Nucleus accumbens (tissue), 56 donors: ENCODE results near the gene AFF1.
"Not testable (repeated sequence)": the region's sequence is repeated elsewhere in the genome, so short reads cannot be mapped to it uniquely, and the experiment has no call there.

ENCODE experiments used
- DNase-seq, 56 donors: peaks; one replicate each; lab custom pipeline; 2025; lab: John Stamatoyannopoulos, UW

The AFF1 gene

DNA sequence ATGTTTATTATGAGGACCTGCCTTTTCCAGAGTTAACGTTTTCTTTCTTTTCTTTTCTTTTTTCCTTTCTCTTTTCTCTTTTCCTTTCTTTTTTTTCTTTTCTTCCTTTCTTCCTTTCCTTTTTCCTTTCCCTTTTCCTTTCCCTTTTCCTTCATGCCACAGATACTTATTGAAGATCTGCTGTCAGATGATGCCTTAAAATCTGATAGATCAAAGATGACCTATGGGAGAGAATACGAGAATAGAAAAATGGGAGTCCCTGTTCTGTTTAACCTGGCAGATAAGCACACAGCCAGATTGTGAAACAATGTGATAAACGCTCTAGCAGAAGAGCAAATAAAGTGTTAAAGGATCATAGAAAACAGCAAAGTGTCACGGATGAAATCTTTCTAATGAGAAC, 38.9 kb downstream of the AFF1 start:
- DNase-seq, result no peak

DNA sequence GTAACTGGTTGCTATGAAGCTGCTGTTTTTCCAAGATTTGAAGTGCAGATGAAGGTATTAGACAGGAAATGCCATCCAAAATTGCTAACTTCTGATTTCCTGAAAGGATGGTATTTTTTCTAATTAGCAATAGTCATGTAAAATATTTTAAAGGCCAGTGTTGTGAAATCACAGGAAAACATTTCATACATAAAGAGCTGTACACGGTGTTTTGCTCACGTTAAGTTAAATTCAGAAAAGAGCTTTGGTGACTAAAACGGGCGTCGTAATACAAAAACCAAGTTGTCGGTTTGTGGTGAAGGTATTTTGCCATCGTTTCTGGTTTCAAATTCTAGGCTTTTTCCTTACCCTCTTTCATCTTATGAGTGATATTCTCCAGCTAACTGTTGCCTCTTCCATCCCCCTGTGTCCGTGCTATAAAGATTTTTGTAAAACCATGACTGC, 39.8 kb downstream of the AFF1 start:
- DNase-seq, result no peak

DNA sequence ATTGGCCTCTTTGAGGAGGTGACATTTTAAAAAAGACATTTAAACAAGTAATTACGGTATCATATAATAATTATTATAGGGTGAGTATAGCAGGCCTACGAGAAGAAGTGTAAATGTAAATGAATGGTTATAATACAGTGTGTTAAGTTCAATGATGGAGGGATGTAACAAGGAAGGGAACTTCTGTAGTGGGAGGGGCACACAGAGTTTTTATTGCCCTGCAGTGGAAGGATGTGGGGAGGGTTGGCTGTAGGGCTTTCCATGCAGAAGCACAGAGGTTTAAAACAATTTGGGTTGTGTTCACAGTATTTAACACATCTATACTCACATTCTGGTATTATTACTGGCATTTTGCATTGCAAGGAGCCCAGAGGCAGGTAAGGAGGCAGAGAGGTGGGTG, 41.1 kb downstream of the AFF1 start:
- no peak for DNase-seq

DNA sequence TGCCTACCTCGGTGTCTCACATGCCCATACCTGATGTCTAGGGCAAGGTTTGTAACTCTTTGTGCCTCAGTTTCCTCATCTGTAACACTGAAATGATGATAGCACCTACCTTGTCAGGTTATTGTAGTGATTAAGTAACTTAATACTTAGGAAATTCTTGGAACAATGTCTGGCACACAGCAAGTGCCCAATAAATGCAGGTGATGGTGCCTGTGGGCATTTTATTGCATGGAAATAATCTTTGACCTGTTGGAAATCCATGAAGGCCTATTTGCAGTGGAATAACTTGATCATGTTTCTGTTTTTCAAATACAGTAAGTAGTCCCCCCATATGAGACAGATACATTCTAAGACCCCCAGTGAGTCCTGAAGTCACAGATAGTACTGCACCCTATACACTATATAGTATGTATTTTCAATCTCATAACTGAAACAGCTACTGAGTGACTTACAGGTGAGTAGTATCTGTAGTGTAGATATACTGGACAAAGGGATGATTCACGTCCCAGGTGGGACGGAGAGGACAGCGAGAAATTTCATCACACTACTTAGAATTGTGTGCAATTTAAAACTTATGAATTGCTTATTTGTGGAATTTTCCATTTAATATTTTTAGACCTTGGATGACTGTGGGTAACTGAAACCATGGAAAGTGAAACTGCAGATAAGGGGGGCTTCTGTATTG, 42.1 kb downstream of the AFF1 start:
- DNase-seq, result no peak

DNA sequence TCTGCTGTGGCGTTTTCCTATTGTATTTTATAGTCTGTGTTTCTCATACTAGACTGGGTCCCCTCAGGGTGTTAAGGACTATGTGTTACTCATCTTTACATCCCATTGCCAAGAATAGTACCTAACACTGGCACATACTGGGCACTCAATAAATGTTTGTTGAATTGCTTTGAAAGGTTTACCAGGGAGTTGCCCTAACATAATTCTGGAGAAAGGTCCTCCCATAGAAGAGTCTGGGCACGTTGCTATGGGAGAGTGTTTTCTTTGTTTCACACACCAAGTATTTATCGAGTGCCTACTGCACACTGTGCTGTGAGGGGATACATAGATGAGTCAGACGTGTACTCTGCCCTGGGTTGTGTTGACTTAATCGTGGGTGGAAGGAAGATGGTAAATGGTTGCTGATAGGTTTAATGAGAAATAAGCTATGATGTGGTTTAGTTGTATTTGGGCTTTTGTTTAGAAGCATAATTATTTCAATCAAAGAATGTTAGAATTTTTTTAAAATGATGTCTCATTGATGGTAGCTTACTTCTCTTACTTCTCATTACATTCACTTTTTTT, 42.9 kb downstream of the AFF1 start:
- DNase-seq, result no peak

DNA sequence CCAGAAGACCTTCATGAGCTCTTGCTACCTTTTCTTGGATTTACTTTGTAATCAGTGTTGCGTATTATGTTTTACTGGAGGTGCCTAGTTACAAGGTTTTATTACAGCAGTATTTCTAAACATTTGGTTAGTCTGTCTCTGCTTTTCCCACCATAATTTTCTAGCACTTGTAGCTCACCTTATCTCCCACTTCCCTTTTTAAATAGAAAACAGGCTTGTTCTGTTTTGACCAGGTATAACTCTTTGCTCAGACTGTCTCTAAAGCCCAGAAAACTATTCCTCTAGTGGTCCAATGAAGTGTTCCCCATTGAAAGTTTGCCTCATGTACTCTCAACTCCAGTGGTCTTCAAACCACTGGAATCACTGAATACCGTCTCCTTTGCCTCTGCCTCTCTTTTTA, 43.9 kb downstream of the AFF1 start:
- DNase-seq, result no peak

DNA sequence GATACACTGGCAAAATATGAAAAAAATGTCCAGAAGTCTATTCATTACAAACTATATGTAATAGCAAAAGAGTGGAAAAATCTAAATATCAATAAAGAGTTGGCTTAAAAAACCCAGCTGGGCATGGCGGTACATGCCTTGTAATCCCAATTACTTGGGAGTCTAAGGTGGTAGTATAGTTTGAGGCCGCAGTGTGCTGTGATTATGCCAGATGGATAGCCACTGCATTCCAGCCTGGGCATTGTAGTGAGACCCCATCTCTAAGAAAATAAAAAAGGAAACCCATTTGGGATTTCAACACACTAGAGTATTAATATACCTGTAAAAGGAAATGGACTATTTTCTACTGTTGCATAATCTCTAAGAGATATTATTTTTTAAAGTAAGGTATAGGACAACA, 45.4 kb downstream of the AFF1 start:
- no peak for DNase-seq

DNA sequence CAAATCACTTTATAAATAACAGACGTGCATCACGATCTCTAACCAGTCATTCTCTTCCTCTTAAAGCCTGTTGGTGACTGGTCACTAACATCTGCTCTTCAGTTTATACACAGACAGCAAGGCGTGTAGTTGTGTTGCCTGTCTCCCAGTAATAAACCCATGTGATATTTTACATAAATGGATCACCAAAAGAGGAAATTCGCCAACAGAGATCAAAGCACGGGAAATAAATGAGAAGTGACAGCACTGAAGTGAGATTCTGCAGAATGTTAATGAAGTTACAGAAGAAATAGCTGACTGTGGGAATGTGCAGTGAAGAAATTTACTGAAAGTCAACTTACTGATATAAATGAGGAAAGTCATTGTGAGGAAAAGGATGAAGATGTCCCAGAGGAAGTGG, 47.0 kb downstream of the AFF1 start:
- no peak for DNase-seq

DNA sequence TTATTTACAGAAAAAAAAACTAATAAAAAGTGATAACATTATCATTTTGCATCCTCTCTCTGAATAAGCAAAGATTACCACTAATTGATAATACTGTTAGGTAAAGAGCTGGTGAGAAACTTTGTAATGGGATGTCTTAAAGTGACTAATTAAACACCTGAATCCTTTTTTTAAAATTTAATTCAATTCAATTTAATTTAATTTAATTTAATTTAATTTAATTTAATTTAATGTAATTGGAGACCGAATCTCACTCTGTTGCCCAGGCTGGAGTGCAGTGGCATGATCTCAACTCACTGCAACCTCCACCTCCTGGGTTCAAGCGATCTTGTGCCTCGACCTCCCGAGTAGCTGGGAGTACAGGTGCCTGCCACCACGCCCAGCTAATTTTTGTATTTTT, 51.0 kb downstream of the AFF1 start:
- not testable (repeated sequence) for DNase-seq

DNA sequence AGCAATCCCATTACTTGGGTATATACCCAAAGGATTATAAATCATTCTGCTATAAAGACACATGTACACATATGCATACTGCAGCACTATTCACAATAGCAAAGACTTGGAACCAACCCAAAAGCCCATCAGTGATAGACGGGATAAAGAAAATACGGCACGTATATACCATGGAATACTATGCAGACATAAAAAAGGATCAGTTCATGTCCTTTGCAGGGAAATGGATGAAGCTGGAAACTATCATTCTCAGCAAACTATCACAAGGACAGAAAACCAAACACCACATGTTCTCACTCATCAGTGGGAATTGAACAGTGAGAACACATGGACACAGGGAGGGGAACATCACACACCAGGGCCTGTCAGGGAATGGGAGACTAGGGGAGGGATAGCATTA, 54.8 kb downstream of the AFF1 start:
- DNase-seq, result not testable (repeated sequence)

DNA sequence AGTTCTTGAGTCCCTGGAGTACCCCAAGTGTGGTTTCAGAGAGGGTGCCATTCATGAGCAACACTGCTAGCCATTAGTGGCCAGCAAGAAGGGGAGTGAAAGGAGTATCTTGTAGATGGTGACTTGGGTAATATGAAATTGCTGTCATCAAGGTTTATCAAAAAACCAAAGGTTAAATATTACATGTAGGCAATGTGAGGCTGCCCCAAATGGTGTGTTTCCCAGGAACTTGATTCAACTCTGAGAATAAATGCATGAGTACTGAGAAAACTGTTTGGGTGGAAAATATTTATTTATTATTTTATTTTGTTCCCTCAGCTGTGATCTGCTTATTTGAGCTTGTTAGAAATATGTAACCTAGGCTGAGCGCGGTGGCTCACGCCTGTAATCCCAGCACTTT, 55.7 kb downstream of the AFF1 start:
- no peak for DNase-seq

DNA sequence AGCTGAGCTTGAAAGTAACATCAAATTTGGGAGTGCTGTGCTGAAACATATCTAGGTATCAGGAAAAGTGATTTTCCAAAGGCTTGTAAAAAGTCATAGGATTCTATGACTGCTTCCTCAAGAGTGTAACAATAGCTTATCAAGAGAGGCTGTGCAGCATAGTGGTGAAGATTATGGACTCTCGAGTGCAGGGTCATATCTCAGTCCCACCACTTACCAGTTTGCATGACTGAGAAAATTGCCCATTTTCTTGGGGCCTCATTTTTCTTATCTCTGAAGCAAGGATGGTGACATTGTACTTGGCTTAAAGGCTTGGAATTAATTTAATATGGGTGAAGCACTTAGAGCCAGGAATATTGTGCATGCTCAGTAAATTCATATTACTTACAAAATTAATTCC, 57.2 kb downstream of the AFF1 start:
- no peak for DNase-seq

DNA sequence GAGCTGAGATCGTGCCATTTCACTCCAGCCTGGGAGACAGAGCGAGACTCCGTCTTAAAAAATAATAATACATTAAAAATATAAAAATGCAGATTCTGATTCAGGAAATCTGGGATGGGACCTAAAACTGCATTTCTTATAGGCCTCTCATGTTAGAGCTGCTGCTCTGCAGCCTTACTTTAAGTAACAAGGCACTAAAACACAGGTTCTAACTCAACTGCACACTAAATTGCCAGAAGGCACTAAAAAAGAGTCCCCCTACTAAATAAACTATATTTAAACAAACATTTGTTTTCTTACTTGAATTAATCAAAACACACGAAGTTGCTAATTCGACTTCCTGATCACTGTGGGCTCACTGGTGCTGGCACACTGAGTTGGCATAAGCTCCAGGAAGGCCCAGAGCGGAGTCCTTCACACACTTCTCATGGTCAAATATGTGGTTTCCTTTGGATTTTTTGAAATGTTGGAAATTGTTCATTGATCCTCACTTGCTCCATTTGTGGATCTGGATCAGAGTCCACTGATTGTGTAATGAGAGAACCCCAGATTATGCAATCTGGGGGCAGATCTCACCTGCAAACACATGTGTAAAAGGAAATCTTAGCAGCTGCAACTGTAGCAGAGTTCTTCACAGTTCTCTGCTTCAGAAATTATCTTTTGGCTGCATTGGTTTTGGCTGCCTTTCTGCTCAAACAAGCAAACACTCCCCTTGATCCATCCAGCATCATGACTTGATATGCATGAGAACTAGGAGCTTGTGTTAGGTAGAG, 59.3 kb downstream of the AFF1 start:
- DNase-seq, result no peak

DNA sequence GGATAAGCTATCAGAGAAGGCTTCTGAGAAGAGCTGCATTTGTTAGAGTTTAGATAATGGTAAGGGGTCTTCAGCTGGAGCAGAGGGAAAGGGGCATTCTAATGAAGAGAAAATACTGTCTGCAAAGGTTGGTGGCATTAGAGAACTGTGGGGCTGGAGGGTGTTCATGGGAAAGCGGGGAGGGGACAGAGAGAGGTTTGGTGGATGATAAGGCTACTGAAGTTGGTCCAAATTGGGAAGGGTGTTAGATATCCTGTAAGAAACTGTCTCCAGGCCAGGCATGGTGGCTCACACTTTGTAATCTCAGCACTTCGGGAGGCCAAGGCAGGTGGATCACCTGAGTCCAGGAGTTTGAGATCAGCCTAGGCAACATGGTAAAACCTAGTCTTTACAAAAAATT, 59.9 kb downstream of the AFF1 start:
- DNase-seq, result no peak

DNA sequence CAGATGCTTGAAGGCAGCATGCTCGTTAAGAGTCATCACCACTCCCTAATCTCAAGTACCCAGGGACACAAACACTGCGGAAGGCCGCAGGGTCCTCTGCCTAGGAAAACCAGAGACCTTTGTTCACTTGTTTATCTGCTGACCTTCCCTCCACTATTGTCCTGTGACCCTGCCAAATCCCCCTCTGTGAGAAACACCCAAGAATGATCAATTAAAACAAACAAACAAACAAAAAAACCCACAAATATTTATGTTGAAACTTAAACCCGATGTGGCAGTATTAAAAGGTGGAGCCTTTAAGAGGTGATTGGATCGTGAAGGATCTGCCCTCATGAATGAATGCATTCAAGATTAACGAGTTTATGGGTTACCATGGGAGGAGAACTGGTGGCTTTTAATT, 61.7 kb downstream of the AFF1 start:
- DNase-seq, result not testable (repeated sequence)

DNA sequence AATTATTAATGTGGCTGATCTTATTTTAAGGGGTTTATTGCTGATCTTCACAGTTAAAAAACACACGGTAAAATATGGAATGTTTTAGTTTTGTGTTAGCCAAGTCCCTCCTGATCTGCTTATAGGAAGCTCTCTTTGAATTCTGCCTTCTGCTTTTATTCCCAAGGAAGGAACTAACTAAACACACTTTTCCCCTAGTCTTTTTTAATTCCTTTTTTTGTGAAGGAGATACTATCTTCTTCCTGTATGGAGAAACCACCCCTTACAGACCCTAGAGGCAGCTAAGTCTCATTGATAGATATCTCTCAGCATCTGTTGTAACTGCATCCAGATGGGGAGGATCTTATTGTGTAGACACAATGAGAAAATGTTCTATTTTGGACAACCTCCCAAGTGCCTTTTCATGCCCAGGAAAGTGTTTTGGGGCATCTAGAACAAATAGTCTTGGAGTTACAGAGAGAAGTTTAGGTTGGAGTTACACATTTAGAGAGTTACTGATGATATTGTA, 64.4 kb downstream of the AFF1 start:
- no peak for DNase-seq

DNA sequence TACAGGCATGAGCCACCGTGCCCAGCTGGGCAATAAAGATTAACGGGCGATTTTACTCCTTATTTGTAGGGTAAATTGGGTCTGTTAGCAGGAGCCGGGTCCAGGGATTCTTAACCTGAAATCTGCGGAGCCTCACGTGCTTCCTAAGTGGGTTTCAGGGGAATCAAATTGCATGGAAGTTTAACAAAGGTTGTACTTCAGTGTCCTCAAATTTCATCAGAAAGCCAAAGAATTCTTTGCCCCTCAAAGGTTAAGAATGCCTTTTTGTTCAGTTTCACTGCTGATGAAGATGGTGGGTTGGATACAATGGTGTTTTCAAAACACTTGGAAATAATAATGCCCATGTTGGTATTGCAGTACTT, 67.9 kb downstream of the AFF1 start:
- no peak for DNase-seq

DNA sequence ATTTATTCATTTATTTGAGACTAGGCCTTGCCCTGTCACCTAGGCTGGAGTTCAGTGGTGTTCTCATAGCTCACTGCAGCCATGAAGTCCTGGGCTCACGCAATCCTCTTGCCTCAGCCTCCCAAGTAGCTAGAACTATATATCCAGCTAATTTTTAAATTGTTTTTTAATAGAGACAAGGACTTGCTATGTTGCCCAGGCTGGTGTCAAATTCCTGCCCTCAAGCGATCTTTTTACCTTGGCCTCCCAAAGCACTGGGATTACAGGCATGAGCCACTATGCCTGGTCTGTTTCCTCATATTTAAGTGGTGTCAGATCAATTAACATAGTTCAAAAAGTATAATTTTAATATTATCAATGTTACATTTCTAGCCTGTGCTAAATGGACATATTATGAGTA, 68.5 kb downstream of the AFF1 start:
- no peak for DNase-seq

DNA sequence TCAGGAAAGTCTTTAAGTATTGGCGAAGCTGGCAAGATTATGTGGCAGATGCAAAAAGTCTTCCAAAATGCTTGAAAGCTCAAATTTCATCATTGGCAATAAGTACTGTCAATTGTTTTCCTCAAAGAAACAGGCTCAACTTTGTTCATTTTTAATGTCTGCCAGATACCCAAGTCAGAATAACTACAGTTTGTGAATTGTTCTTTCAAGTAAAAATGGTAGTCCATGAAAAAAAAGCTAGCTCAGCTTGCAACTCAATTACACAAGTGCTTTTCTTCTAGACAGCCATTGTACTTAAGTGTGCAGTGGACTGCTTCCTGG, 70.5 kb downstream of the AFF1 start:
- no peak for DNase-seq

DNA sequence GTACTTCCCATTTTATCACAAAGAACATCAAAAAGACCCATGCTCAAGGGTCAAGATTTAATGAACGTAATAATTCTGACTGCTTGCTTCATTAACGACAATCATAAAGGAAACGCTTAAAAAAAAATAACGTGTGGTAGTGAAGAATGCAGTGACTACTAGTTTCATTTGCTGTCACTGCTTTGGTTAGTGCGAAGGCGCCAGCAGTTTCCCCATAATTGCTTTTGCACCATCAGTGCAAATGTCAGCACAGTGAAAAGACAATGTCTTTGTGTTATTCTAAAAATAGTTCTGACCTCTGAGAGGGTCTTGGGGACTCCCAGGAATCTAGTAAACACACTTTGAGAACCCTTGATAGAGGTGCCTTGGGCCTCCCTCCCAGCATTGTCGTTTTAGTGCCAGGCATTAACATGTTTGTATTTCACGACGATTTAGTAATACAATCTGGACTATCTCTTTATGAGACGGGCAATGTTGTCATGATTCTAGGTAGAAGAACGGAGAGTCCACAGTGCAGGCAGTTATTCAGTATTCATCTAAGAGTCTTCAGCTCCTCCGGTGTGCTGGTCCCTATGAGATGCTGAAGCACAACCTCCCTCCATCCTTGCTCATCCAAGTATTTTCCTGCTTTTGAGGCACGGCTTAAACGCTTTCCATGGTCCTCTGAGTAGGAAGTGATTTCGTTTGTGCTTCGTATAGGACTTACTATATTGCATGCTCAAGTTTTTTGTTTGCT, 71.0 kb downstream of the AFF1 start:
- peak in 11 of 56 donors; percentile 2 to 57 (median 13) for DNase-seq

DNA sequence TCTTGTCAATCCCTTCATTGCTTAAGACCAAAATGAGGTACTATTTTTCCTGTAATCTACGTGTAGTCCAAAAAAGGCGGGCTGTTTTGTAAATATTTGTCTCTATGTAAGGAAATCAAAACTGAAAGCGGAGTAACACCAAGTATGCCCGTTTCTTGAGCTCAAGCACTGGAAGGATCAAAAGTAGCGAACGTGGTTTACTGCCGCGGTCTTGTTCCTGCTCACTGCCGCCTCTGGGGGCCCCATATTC, 71.5 kb downstream of the AFF1 start:
- DNase-seq, result no peak
